ENCODE measurements around the gene COL11A2.
A peak's percentile ranks its signal among the peaks of the same experiment; 100 is the strongest.
"Not testable (repeated sequence)": the region's sequence is repeated elsewhere in the genome, so short reads cannot be mapped to it uniquely, and the experiment has no call there.

Gene COL11A2

GRCh38 chr6:33192105-33192646 lies at the start of gene COL11A2:
TSS of gene COL11A2 (minus strand) at chr6:33192467. CDS start at chr6:33192240, 227 bp downstream.
- DNase-seq = peak; percentile 48

DNA sequence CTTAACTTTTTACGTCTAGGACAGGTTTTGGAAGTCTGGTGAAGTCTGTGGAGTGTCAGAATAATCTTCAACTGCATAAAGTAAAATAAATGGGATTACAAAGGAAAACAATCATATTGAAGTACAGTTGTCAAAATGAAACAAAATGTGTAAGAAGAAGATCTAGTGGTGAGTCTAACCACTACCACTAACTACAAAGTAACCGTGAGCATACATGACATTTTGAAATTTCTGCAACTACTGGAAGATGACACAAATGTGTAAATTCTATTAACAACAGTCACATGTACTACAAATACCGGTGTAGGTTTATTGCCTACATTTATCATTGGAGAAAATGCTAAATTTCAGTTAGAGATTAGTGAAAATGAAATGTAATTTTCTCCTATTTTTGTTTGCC lies 49.7 kb upstream of the COL11A2 start:
- DNase-seq = no peak

DNA sequence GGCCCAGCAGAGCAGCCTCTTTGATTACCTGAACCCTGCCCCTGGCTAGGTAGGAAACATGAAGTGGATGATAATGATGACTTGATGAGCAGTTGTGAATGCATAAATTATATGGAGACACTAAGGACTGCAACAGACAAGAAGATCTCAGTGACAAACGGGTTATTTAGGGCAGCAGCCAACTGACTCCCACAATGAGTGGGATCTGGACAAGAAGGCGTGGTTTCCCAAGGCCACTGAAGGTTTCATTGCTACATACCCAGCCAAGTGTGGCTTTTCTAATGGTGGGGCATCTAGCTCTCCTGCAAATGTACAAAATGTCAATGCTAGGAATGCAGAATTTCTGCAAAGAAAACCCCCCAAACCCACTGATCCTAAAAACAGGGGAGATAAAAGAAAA lies 45.5 kb upstream of the COL11A2 start:
- DNase-seq = no peak

DNA sequence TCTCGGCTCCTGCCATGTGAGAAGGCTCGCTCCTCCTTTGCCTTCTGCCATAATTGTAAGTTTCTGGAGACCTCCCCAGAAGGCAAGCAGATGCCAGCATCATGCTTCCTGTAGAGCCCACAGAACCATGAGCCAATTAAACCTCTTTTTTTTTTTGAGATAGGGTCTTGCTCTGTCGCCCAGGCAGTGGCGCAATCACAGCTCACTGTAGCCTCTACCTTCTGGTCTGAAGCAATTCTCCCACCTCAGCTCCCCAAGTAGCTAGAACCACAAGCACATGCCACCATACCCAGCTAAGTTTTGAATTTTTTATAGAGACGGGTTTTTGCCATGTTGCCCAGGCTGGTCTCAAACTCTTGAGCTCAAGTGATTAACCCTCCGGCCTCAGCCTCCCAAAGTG lies 44.6 kb upstream of the COL11A2 start:
- no peak for DNase-seq

DNA sequence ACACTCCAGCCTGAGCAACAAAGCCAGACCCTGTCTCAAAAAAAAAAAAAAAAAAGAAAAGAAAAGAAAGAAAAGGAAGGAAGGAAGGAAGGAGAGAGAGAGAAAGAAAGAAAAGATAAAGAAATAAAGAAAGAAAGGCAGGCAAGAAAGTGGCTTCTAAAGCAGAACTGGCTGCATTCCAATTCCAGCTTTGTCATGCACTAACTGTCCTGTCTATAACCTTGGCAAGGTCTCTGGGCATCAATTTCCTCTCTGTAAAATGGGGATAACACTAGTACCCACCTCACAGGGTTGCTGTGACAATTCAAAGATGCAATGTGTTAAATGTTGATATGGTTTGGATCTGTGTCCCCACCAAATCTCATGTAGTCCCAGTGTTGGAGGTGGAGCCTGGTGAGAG lies 44.1 kb upstream of the COL11A2 start:
- DNase-seq = no peak

DNA sequence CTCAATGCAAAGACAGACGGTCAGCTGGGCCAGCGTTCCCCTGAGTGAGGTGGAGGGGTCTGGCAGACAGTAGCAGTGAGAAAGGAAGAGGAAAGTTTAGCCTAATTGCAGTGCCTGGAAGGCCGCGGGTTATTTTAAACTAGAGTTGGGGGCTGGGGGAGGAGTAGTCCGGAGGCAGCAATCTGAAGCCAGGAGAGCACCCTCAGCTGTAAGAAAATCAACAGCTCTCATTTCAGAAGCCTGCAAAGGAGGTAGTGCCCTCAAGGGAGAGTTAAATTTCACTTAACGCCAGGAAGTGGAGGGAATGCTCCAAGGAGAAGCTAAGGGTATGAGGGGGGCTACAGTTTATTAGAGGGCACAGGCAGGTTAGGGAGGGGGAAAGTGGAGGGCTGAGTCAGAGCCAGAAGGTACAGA lies 43.0 kb upstream of the COL11A2 start:
- DNase-seq = peak; percentile 1

- DNase-seq = not testable (repeated sequence)
Observed at GRCh38 chr6:33226503-33227120, 34.3 kb upstream of the COL11A2 start.

- no peak for DNase-seq
Observed at GRCh38 chr6:33217681-33218080, 25.4 kb upstream of the COL11A2 start.

- no peak for DNase-seq
Observed at GRCh38 chr6:33217246-33217645, 25.0 kb upstream of the COL11A2 start.

GRCh38 chr6:33216117-33216649 lies 23.9 kb upstream of the COL11A2 start:
- DNase-seq = no peak

DNA sequence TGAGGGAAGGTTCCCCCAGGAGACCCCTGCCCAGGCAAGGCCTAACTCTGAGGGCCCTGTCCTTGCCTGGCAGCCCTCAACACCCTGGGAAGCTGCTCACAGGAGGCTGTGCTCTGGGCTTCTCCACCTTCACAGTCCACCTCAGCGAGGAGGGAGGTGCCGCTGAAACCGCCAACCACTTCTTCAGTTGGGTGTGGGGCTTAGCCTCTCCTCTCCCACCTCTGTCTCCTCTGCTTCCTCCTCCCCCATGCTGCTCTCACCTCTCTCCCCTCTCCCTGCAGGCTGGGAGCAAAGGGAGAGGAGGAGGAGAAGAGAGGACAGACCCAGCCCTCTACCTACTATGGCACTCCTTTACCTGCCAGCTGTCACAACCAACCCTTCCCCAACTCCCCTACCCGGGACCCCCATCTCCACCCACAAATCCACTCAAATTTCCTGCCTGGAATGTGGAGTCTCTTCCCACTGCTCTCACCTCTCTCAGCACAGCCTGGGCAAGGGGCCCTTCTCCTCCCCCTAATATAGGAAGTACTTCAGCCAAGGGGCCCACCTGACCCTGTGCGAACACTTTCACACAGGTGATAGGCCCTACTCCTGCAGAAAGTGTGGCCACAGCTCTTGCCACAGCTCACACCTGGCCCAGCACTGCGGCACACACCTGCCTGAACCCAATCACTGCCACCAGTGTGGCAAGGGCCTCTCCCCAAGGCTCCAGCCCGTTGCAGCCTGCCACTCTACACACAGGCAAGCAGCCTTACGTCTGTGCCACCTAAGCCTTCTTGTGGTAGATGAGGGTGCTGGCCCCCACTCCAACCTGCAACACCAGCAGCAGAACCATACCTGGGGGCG lies 23.2 kb upstream of the COL11A2 start:
- DNase-seq = no peak

GRCh38 chr6:33213989-33214335 lies 21.7 kb upstream of the COL11A2 start:
- no peak for DNase-seq

DNA sequence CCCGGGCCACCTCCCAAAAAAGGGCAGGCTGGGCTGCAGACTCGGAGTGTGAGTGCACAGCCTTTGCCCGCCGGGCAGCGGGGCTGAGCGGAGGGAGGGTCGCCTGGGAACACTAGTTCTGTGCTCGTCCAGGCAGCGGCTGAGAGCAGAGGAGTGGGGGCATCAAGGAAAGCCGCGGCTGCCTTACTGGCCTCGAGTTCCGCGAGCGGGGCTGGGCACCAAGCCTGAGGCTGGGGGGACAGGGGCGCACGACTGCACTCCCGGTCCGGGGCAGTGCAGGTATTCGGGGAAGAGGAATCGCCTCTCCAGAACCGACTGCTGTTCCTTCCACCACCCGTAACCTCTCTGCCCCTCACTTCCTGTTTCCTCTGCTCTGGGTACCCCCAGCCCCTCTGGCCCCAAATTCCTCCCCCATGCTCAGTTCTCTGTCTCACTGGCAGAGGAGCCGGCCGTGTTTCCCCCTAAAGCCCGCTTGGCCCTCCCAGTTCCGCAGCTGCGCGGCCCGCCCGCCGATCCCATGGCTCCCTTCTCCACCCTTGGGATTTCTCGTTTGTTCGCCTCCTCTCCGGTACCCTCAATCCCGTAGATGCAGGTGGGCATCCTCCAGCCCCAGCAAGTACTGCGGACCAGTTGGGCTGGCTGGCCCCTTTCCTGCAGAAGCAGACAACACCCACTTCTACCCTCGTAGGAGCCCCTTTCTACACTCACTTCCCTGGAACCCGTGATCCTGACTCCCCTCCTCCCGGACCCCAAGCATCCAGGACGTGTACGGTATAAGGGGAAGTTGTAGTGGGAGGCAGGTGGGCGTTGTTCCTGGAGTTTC lies 21.1 kb upstream of the COL11A2 start:
- DNase-seq = peak; percentile 69

GRCh38 chr6:33212857-33213165 lies 20.5 kb upstream of the COL11A2 start:
- DNase-seq = no peak

- no peak for DNase-seq
Observed at GRCh38 chr6:33211666-33212422, 19.6 kb upstream of the COL11A2 start.

DNA sequence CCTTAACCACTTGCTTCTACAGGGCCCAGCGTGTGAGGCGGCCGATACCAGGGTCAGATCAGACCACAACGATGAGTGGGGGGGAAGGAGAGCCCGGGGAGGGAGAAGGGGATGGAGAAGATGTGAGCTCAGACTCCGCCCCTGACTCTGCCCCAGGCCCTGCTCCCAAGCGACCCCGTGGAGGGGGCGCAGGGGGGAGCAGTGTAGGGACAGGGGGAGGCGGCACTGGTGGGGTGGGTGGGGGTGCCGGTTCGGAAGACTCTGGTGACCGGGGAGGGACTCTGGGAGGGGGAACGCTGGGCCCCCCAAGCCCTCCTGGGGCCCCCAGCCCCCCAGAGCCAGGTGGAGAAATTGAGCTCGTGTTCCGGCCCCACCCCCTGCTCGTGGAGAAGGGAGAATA lies 18.9 kb upstream of the COL11A2 start:
- no peak for DNase-seq

- DNase-seq = no peak
Observed at GRCh38 chr6:33209856-33210255, 17.6 kb upstream of the COL11A2 start.

- peak; percentile 94 for DNase-seq
Observed at GRCh38 chr6:33208091-33208967, 16.1 kb upstream of the COL11A2 start, which contains the start of gene RING1. TSS of gene RING1 (plus strand) at chr6:33208500. CDS start at chr6:33208823, 323 bp downstream.

DNA sequence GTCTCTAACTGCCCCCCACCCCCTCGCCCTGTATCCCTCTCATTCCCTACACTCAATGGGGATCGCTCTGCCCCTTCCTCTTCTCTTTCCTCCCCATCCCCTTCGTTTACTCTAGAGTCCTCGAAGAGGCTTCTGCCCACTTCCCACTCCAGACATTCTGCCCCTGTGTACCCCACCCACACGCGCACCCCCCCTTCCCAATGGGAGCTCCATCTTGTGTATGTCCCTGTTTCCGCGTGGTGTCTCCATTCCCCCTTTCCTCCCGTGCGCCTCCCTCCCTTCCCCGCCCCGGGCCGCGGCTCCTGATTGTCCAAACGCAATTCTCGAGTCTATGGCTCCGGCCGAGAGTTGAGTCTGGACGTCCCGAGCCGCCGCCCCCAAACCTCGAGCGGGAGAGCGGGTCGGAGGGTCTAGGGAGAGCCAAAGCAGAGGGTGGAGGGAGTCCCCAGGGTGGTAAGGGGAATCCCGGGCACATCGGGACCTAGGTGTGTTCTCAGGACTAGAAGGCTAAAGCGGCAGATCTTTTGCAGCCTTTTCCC lies 15.4 kb upstream of the COL11A2 start:
- DNase-seq = peak; percentile 80

- DNase-seq = peak; percentile 83
Observed at GRCh38 chr6:33206864-33207551, 14.7 kb upstream of the COL11A2 start.
